Measurements from ENCODE around the gene SLC39A13. TPM values are rescaled to one million over a fixed set of nuclear protein-coding genes. Genes with fewer than 3 reads are reported as not detected.

Gene SLC39A13
- total RNA-seq, 1 experiment from 2014 or later: 27.1 TPM

- no peaks in the 10 kb centered on the region for H3K27me3 ChIP-seq (replicated peaks; ENCODE audit: control insufficient read depth, insufficient read depth, low read length)
- H3K9me3 ChIP-seq: no peaks in the 10 kb centered on the region
- Mint-ChIP-seq H3K36me3 (ENCODE audit: insufficient read depth, unreplicated experiment) (peaks cover 45% of the 10 kb centered on the region), H3K27ac (ENCODE audit: unreplicated experiment) (no peak overlapping the region), H3K4me1 (ENCODE audit: low read depth, unreplicated experiment) (peaks cover 11% of the 10 kb centered on the region), H3K9me3 (ENCODE audit: unreplicated experiment) (no peaks in the 10 kb centered on the region), H3K4me3 (ENCODE audit: unreplicated experiment) (no peak overlapping the region), H3K27me3 (ENCODE audit: insufficient read depth, unreplicated experiment) (no peaks in the 10 kb centered on the region)
- intact Hi-C loops (cut with micrococcal nuclease; ENCODE audit: unreplicated experiment): no loop called here
- no TSS peak for BruUV-seq (replicated peaks)
- TF ChIP-seq CTCF (IDR thresholded peaks at IDR 0.05; ENCODE audit: insufficient read depth in 1 of 2, low read depth in 1 of 2, low read length in 1 of 2, severe bottlenecking in 1 of 2, unreplicated experiment in 1 of 2): no peak
- ChIA-PET CTCF (no interaction called here), POLR2A (no interaction called here)
- H3K4me3 ChIP-seq (ENCODE audit: low read depth, low read length): no peak overlapping the region
- H3K4me1 ChIP-seq: peaks cover 8% of the 10 kb centered on the region; the same call in 1 of the 2 replicates
- H3K36me3 ChIP-seq (ENCODE audit: control insufficient read depth, insufficient read depth, low read length): no peaks in the 10 kb centered on the region; the same call in none of the 2 replicates
- no peak for DNase-seq
These were observed 6.3 kb downstream of the SLC39A13 start for GRCh38 chr11:47414685-47415070.

GRCh38 chr11:47415091-47415854, 6.9 kb downstream of the SLC39A13 start:
- ChIA-PET POLR2A (interaction anchor here (1.0 kb wide), 1 partner anchor 11 kb away, joined by 3 read pairs; the partner anchor contains the start of gene PSMC3), CTCF (interaction anchor here (1.0 kb wide), 1 partner anchor 39 kb away, joined by 3 read pairs; no protein-coding TSS in a partner anchor)
- Mint-ChIP-seq H3K9me3 (ENCODE audit: unreplicated experiment) (no peaks in the 10 kb centered on the region), H3K4me3 (ENCODE audit: unreplicated experiment) (no peak overlapping the region), H3K4me1 (ENCODE audit: low read depth, unreplicated experiment) (peaks cover 11% of the 10 kb centered on the region), H3K27me3 (ENCODE audit: insufficient read depth, unreplicated experiment) (no peaks in the 10 kb centered on the region), H3K27ac (ENCODE audit: unreplicated experiment) (peak overlapping the region; percentile 67), H3K36me3 (ENCODE audit: insufficient read depth, unreplicated experiment) (peaks cover 51% of the 10 kb centered on the region)
- Histone ChIP-seq H3K4me1 (peaks cover 8% of the 10 kb centered on the region; the same call in 1 of the 2 replicates), H3K27me3 (replicated peaks; ENCODE audit: control insufficient read depth, insufficient read depth, low read length) (no peaks in the 10 kb centered on the region), H3K4me3 (ENCODE audit: low read depth, low read length) (no peak overlapping the region), H3K9me3 (no peaks in the 10 kb centered on the region), H3K36me3 (ENCODE audit: control insufficient read depth, insufficient read depth, low read length) (no peaks in the 10 kb centered on the region; the same call in none of the 2 replicates)
- intact Hi-C loops (cut with micrococcal nuclease; ENCODE audit: unreplicated experiment): no loop called here
- no peak for TF ChIP-seq CTCF (IDR thresholded peaks at IDR 0.05; ENCODE audit: insufficient read depth in 1 of 2, low read depth in 1 of 2, low read length in 1 of 2, severe bottlenecking in 1 of 2, unreplicated experiment in 1 of 2)
- no TSS peak for BruUV-seq (replicated peaks)
- DNase-seq: no peak

- no peak overlapping the region for H3K4me3 ChIP-seq (ENCODE audit: low read depth, low read length)
- POLR2A ChIA-PET: interaction anchor here (1.0 kb wide), 1 partner anchor 11 kb away, joined by 3 read pairs; the partner anchor contains the start of gene PSMC3
- H3K27ac Mint-ChIP-seq (ENCODE audit: unreplicated experiment): peak overlapping the region; percentile 67
- no peak overlapping the region for H3K4me3 Mint-ChIP-seq (ENCODE audit: unreplicated experiment)
- H3K4me1 ChIP-seq: peaks cover 8% of the 10 kb centered on the region; the same call in 1 of the 2 replicates
- TSS peak; percentile 8 for BruUV-seq (replicated peaks)
- peaks cover 11% of the 10 kb centered on the region for H3K4me1 Mint-ChIP-seq (ENCODE audit: low read depth, unreplicated experiment)
- H3K27me3 Mint-ChIP-seq (ENCODE audit: insufficient read depth, unreplicated experiment): no peaks in the 10 kb centered on the region
- H3K36me3 Mint-ChIP-seq (ENCODE audit: insufficient read depth, unreplicated experiment): peaks cover 58% of the 10 kb centered on the region
- CTCF ChIA-PET: interaction anchor here (1.0 kb wide), 1 partner anchor 38 kb away, joined by 3 read pairs; no protein-coding TSS in a partner anchor
- TF ChIP-seq CTCF (IDR thresholded peaks at IDR 0.05; ENCODE audit: insufficient read depth in 1 of 2, low read depth in 1 of 2, low read length in 1 of 2, severe bottlenecking in 1 of 2, unreplicated experiment in 1 of 2): no peak
- intact Hi-C loops (cut with micrococcal nuclease; ENCODE audit: unreplicated experiment): no loop called here
- H3K9me3 ChIP-seq: no peaks in the 10 kb centered on the region
- no peaks in the 10 kb centered on the region for H3K9me3 Mint-ChIP-seq (ENCODE audit: unreplicated experiment)
- no peak for DNase-seq
- no peaks in the 10 kb centered on the region; the same call in none of the 2 replicates for H3K36me3 ChIP-seq (ENCODE audit: control insufficient read depth, insufficient read depth, low read length)
- no peaks in the 10 kb centered on the region for H3K27me3 ChIP-seq (replicated peaks; ENCODE audit: control insufficient read depth, insufficient read depth, low read length)
These were observed 7.6 kb downstream of the SLC39A13 start for GRCh38 chr11:47415949-47416472.

All from Caco-2 (cell line).